Measurements from ENCODE around the gene ITPRIPL2. TPM values are rescaled to one million over a fixed set of nuclear protein-coding genes. Genes with fewer than 3 reads are reported as not detected.

ITPRIPL2 gene
- total RNA-seq, 1 donor from 2014 or later: 3.4 TPM

GRCh38 chr16:19098173-19098572, 15.6 kb upstream of the ITPRIPL2 start:
- no peak for DNase-seq
- H3K9me3 Mint-ChIP-seq (ENCODE audit: unreplicated experiment): peaks cover 4% of the 10 kb centered on the region
- TF ChIP-seq CTCF (IDR thresholded peaks at IDR 0.05; ENCODE audit: partially characterized antibody, unreplicated experiment): no peak
- no peaks in the 10 kb centered on the region for H3K4me1 Mint-ChIP-seq (ENCODE audit: low read depth, unreplicated experiment)
- peaks cover 2% of the 10 kb centered on the region for H3K27me3 Mint-ChIP-seq (ENCODE audit: unreplicated experiment)
- H3K36me3 Mint-ChIP-seq (ENCODE audit: unreplicated experiment): peaks cover 5% of the 10 kb centered on the region
- H3K27ac Mint-ChIP-seq (ENCODE audit: unreplicated experiment): no peak overlapping the region
- no peak overlapping the region for H3K4me3 Mint-ChIP-seq (ENCODE audit: unreplicated experiment)

GRCh38 chr16:19102187-19102872, 11.4 kb upstream of the ITPRIPL2 start:
- peaks cover 2% of the 10 kb centered on the region for H3K27me3 Mint-ChIP-seq (ENCODE audit: unreplicated experiment)
- no peak overlapping the region for H3K27ac Mint-ChIP-seq (ENCODE audit: unreplicated experiment)
- no peak for DNase-seq
- no peak for TF ChIP-seq CTCF (IDR thresholded peaks at IDR 0.05; ENCODE audit: partially characterized antibody, unreplicated experiment)
- peaks cover 4% of the 10 kb centered on the region for H3K9me3 Mint-ChIP-seq (ENCODE audit: unreplicated experiment)
- H3K4me1 Mint-ChIP-seq (ENCODE audit: low read depth, unreplicated experiment): no peaks in the 10 kb centered on the region
- H3K36me3 Mint-ChIP-seq (ENCODE audit: unreplicated experiment): peaks cover 5% of the 10 kb centered on the region
- H3K4me3 Mint-ChIP-seq (ENCODE audit: unreplicated experiment): no peak overlapping the region

- H3K4me3 Mint-ChIP-seq (ENCODE audit: unreplicated experiment): no peak overlapping the region
- no peak for TF ChIP-seq CTCF (IDR thresholded peaks at IDR 0.05; ENCODE audit: partially characterized antibody, unreplicated experiment)
- DNase-seq: no peak
- H3K4me1 Mint-ChIP-seq (ENCODE audit: low read depth, unreplicated experiment): no peaks in the 10 kb centered on the region
- H3K36me3 Mint-ChIP-seq (ENCODE audit: unreplicated experiment): no peaks in the 10 kb centered on the region
- H3K27ac Mint-ChIP-seq (ENCODE audit: unreplicated experiment): no peak overlapping the region
- peaks cover 2% of the 10 kb centered on the region for H3K27me3 Mint-ChIP-seq (ENCODE audit: unreplicated experiment)
- peaks cover 4% of the 10 kb centered on the region for H3K9me3 Mint-ChIP-seq (ENCODE audit: unreplicated experiment)
These were observed 9.2 kb upstream of the ITPRIPL2 start for GRCh38 chr16:19104607-19105006.

GRCh38 chr16:19105131-19105530, 8.6 kb upstream of the ITPRIPL2 start:
- H3K4me1 Mint-ChIP-seq (ENCODE audit: low read depth, unreplicated experiment): no peaks in the 10 kb centered on the region
- no peak for DNase-seq
- peaks cover 4% of the 10 kb centered on the region for H3K9me3 Mint-ChIP-seq (ENCODE audit: unreplicated experiment)
- no peak for TF ChIP-seq CTCF (IDR thresholded peaks at IDR 0.05; ENCODE audit: partially characterized antibody, unreplicated experiment)
- peaks cover 2% of the 10 kb centered on the region for H3K27me3 Mint-ChIP-seq (ENCODE audit: unreplicated experiment)
- H3K4me3 Mint-ChIP-seq (ENCODE audit: unreplicated experiment): no peak overlapping the region
- no peaks in the 10 kb centered on the region for H3K36me3 Mint-ChIP-seq (ENCODE audit: unreplicated experiment)
- no peak overlapping the region for H3K27ac Mint-ChIP-seq (ENCODE audit: unreplicated experiment)

- Mint-ChIP-seq H3K27me3 (ENCODE audit: unreplicated experiment) (peaks cover 2% of the 10 kb centered on the region), H3K4me3 (ENCODE audit: unreplicated experiment) (no peak overlapping the region), H3K36me3 (ENCODE audit: unreplicated experiment) (no peaks in the 10 kb centered on the region), H3K4me1 (ENCODE audit: low read depth, unreplicated experiment) (no peaks in the 10 kb centered on the region), H3K9me3 (ENCODE audit: unreplicated experiment) (peaks cover 5% of the 10 kb centered on the region), H3K27ac (ENCODE audit: unreplicated experiment) (no peak overlapping the region)
- TF ChIP-seq CTCF (IDR thresholded peaks at IDR 0.05; ENCODE audit: partially characterized antibody, unreplicated experiment): no peak
- DNase-seq: no peak
These were observed 7.7 kb upstream of the ITPRIPL2 start for GRCh38 chr16:19105891-19106624.

Data from glutamatergic neuron (in vitro differentiated cells).